ENCODE measurements around the gene GGACT. TPM values are rescaled to one million over a fixed set of nuclear protein-coding genes. Genes with fewer than 3 reads are reported as not detected.

GGACT gene
- total RNA-seq, 1 experiment from 2014 or later = 1.8 TPM

GRCh38 chr13:100536643-100537180 is 51.9 kb downstream of the GGACT start:
- no peaks in the 10 kb centered on the region for H3K4me1 ChIP-seq (replicated peaks)
- no peak for DNase-seq (ENCODE audit: low read depth in 1 of 2, low spot score in 2 of 2)
- no peaks in the 10 kb centered on the region for H3K9me3 ChIP-seq (replicated peaks)
- no peak overlapping the region for H3K27ac ChIP-seq
- H3K36me3 ChIP-seq = no peaks in the 10 kb centered on the region
- H3K27me3 ChIP-seq (replicated peaks) = no peaks in the 10 kb centered on the region
- no peak overlapping the region for H3K4me3 ChIP-seq

- no peaks in the 10 kb centered on the region for H3K36me3 ChIP-seq
- H3K4me3 ChIP-seq = no peak overlapping the region
- H3K4me1 ChIP-seq (replicated peaks) = no peaks in the 10 kb centered on the region
- H3K27ac ChIP-seq = no peak overlapping the region
- no peak for DNase-seq (ENCODE audit: low read depth in 1 of 2, low spot score in 2 of 2)
- no peaks in the 10 kb centered on the region for H3K27me3 ChIP-seq (replicated peaks)
- no peaks in the 10 kb centered on the region for H3K9me3 ChIP-seq (replicated peaks)
These were observed 53.0 kb downstream of the GGACT start for GRCh38 chr13:100535426-100536135.

GRCh38 chr13:100534911-100535310 is 53.7 kb downstream of the GGACT start:
- Histone ChIP-seq H3K36me3 (no peaks in the 10 kb centered on the region), H3K27ac (no peak overlapping the region), H3K4me3 (no peak overlapping the region), H3K9me3 (replicated peaks) (no peaks in the 10 kb centered on the region), H3K27me3 (replicated peaks) (no peaks in the 10 kb centered on the region), H3K4me1 (replicated peaks) (no peaks in the 10 kb centered on the region)
- DNase-seq (ENCODE audit: low read depth in 1 of 2, low spot score in 2 of 2) = no peak

GRCh38 chr13:100534147-100534843 is 54.3 kb downstream of the GGACT start:
- H3K9me3 ChIP-seq (replicated peaks) = no peaks in the 10 kb centered on the region
- no peak for DNase-seq (ENCODE audit: low read depth in 1 of 2, low spot score in 2 of 2)
- no peaks in the 10 kb centered on the region for H3K4me1 ChIP-seq (replicated peaks)
- H3K27me3 ChIP-seq (replicated peaks) = no peaks in the 10 kb centered on the region
- no peak overlapping the region for H3K4me3 ChIP-seq
- H3K36me3 ChIP-seq = no peaks in the 10 kb centered on the region
- H3K27ac ChIP-seq = no peak overlapping the region

- Histone ChIP-seq H3K9me3 (replicated peaks) (no peaks in the 10 kb centered on the region), H3K27me3 (replicated peaks) (no peaks in the 10 kb centered on the region), H3K4me1 (replicated peaks) (no peaks in the 10 kb centered on the region), H3K4me3 (no peak overlapping the region), H3K36me3 (no peaks in the 10 kb centered on the region), H3K27ac (no peak overlapping the region)
- DNase-seq (ENCODE audit: low read depth in 1 of 2, low spot score in 2 of 2) = no peak
These were observed 55.0 kb downstream of the GGACT start for GRCh38 chr13:100533588-100534041.

GRCh38 chr13:100532836-100533435 is 55.7 kb downstream of the GGACT start:
- no peak for DNase-seq (ENCODE audit: low read depth in 1 of 2, low spot score in 2 of 2)
- Histone ChIP-seq H3K27ac (no peak overlapping the region), H3K27me3 (replicated peaks) (no peaks in the 10 kb centered on the region), H3K36me3 (no peaks in the 10 kb centered on the region), H3K4me1 (replicated peaks) (no peaks in the 10 kb centered on the region), H3K9me3 (replicated peaks) (no peaks in the 10 kb centered on the region), H3K4me3 (no peak overlapping the region)

- no peak overlapping the region for H3K4me3 ChIP-seq
- H3K36me3 ChIP-seq = no peaks in the 10 kb centered on the region
- no peak for DNase-seq (ENCODE audit: low read depth in 1 of 2, low spot score in 2 of 2)
- no peak overlapping the region for H3K27ac ChIP-seq
- no peaks in the 10 kb centered on the region for H3K4me1 ChIP-seq (replicated peaks)
- no peaks in the 10 kb centered on the region for H3K9me3 ChIP-seq (replicated peaks)
- no peaks in the 10 kb centered on the region for H3K27me3 ChIP-seq (replicated peaks)
These were observed 56.4 kb downstream of the GGACT start for GRCh38 chr13:100532090-100532766.

GRCh38 chr13:100530671-100531213 is 57.8 kb downstream of the GGACT start:
- DNase-seq (ENCODE audit: low read depth in 1 of 2, low spot score in 2 of 2) = no peak

GRCh38 chr13:100529666-100530377 is 58.8 kb downstream of the GGACT start:
- Histone ChIP-seq H3K4me3 (no peak overlapping the region), H3K27me3 (replicated peaks) (no peaks in the 10 kb centered on the region), H3K4me1 (replicated peaks) (no peaks in the 10 kb centered on the region), H3K36me3 (no peaks in the 10 kb centered on the region), H3K27ac (no peak overlapping the region), H3K9me3 (replicated peaks) (no peaks in the 10 kb centered on the region)
- DNase-seq (ENCODE audit: low read depth in 1 of 2, low spot score in 2 of 2) = no peak

More at GRCh38 chr13:100530671-100531213, 57.8 kb downstream of the GGACT start:
- no peaks in the 10 kb centered on the region for H3K27me3 ChIP-seq (replicated peaks)
- no peak overlapping the region for H3K27ac ChIP-seq
- H3K4me3 ChIP-seq = no peak overlapping the region
- H3K9me3 ChIP-seq (replicated peaks) = no peaks in the 10 kb centered on the region
- H3K36me3 ChIP-seq = no peaks in the 10 kb centered on the region
- H3K4me1 ChIP-seq (replicated peaks) = no peaks in the 10 kb centered on the region

GRCh38 chr13:100528820-100529219 is 59.8 kb downstream of the GGACT start:
- Histone ChIP-seq H3K27me3 (replicated peaks) (no peaks in the 10 kb centered on the region), H3K4me1 (replicated peaks) (no peaks in the 10 kb centered on the region), H3K4me3 (no peak overlapping the region), H3K9me3 (replicated peaks) (no peaks in the 10 kb centered on the region), H3K36me3 (no peaks in the 10 kb centered on the region), H3K27ac (no peak overlapping the region)
- no peak for DNase-seq (ENCODE audit: low read depth in 1 of 2, low spot score in 2 of 2)

- no peak for DNase-seq (ENCODE audit: low read depth in 1 of 2, low spot score in 2 of 2)
- H3K27me3 ChIP-seq (replicated peaks) = no peaks in the 10 kb centered on the region
- no peaks in the 10 kb centered on the region for H3K4me1 ChIP-seq (replicated peaks)
- H3K9me3 ChIP-seq (replicated peaks) = no peaks in the 10 kb centered on the region
- H3K4me3 ChIP-seq = no peak overlapping the region
- H3K36me3 ChIP-seq = no peaks in the 10 kb centered on the region
- H3K27ac ChIP-seq = no peak overlapping the region
These were observed 60.2 kb downstream of the GGACT start for GRCh38 chr13:100528353-100528752.

- Histone ChIP-seq H3K27me3 (replicated peaks) (no peaks in the 10 kb centered on the region), H3K4me1 (replicated peaks) (no peaks in the 10 kb centered on the region), H3K27ac (no peak overlapping the region), H3K9me3 (replicated peaks) (no peaks in the 10 kb centered on the region), H3K36me3 (no peaks in the 10 kb centered on the region), H3K4me3 (no peak overlapping the region)
- no peak for DNase-seq (ENCODE audit: low read depth in 1 of 2, low spot score in 2 of 2)
These were observed 60.9 kb downstream of the GGACT start for GRCh38 chr13:100527644-100528043.
